ENCODE results near the gene LMAN2L. TPM values are rescaled to one million over a fixed set of nuclear protein-coding genes. Genes with fewer than 3 reads are reported as not detected.
A peak's percentile ranks its signal among the peaks of the same experiment; 100 is the strongest.

Gene LMAN2L
- total RNA-seq, 4 donors from 2014 or later = 11.9 to 18.3 (median 16.4) TPM

DNA sequence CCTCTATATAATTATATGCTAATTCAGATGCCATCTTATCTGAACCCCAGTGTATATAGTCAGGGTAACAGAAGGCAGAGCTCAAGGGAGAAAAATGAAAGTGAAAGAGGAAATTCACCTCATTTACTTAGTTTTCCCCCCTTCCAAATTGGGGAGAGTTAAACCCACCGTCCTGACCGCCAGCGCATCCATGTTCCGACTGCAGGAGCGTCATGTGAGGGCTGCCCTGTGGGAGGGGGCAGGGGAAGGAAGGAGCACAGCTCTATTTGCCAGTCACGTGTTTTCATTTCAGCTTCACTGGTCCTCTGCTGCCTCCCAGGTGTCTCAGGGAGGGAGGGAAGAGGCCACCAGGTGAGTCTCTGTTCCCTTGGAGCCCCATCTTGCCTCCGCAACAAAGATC, 34.1 kb upstream of the LMAN2L start:
- TF ChIP-seq POLR2AphosphoS5 (IDR thresholded peaks at IDR 0.05) (no peak), EP300 (IDR thresholded peaks at IDR 0.05) (no peak), POLR2A (IDR thresholded peaks at IDR 0.05) (no peak)
- TF ChIP-seq, protein P1, sequence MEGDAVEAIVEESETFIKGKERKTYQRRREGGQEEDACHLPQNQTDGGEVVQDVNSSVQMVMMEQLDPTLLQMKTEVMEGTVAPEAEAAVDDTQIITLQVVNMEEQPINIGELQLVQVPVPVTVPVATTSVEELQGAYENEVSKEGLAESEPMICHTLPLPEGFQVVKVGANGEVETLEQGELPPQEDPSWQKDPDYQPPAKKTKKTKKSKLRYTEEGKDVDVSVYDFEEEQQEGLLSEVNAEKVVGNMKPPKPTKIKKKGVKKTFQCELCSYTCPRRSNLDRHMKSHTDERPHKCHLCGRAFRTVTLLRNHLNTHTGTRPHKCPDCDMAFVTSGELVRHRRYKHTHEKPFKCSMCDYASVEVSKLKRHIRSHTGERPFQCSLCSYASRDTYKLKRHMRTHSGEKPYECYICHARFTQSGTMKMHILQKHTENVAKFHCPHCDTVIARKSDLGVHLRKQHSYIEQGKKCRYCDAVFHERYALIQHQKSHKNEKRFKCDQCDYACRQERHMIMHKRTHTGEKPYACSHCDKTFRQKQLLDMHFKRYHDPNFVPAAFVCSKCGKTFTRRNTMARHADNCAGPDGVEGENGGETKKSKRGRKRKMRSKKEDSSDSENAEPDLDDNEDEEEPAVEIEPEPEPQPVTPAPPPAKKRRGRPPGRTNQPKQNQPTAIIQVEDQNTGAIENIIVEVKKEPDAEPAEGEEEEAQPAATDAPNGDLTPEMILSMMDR (IDR thresholded peaks at IDR 0.05) = no peak
- Histone ChIP-seq H3K4me3 (peak overlapping the region; percentile 38), H3K27me3 (no peaks in the 10 kb centered on the region), H3K27ac (no peak overlapping the region), H3K9me3 (no peaks in the 10 kb centered on the region), H3K4me1 (peaks cover 52% of the 10 kb centered on the region), H3K36me3 (no peaks in the 10 kb centered on the region)
- DNase-seq (ENCODE audit: low spot score in 2 of 2) = no peak
- 62% methylated on average over 7 of the region's 7 CpGs for WGBS

- H3K36me3 ChIP-seq = no peaks in the 10 kb centered on the region
- WGBS = 63% methylated on average over 12 of the region's 12 CpGs
- no peak overlapping the region for H3K27ac ChIP-seq
- TF ChIP-seq POLR2AphosphoS5 (IDR thresholded peaks at IDR 0.05) = no peak
- no peak for TF ChIP-seq EP300 (IDR thresholded peaks at IDR 0.05)
- no peak for TF ChIP-seq POLR2A (IDR thresholded peaks at IDR 0.05)
- TF ChIP-seq, protein P1 (IDR thresholded peaks at IDR 0.05) = no peak
- no peaks in the 10 kb centered on the region for H3K27me3 ChIP-seq
- peak overlapping the region; percentile 38 for H3K4me3 ChIP-seq
- peaks cover 59% of the 10 kb centered on the region for H3K4me1 ChIP-seq
- no peak for DNase-seq (ENCODE audit: low spot score in 2 of 2)
- no peaks in the 10 kb centered on the region for H3K9me3 ChIP-seq
These were observed 33.2 kb upstream of the LMAN2L start for GRCh38 chr2:96772903-96773671.

DNA sequence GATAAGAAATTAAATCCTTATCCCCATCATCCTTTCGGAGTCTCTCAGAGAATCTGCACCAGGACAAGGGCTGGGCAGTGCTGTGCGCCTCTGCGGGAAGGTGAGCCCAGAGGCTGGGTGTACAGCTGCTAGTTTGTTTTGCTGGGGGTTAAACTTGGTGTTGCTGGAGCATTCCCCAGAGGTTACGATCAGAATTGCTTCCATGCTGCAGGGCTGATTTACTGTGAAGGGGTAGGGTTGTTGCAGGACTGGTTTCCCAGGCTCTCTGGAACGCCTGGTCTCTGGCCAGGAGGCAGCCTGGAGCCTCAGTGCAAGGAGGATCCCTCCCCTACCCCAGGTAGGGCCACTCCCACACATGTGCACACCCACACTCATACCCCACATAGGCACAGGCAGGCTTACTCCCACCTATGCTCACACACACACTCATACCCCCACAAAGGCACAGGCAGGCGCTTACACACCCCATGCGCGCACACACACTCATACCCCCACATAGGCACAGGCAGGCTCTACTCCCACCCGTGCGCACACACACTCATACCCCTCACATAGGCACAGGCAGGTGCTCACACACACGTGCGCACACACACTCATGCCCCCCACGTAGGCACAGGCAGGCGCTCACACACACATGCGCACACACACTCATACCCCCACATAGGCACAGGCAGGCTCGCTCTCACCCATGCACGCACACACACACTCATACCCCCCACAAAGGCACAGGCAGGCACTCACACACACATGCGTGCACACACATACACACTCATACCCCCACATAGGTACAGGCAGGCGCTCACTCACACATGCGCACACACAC, 32.1 kb upstream of the LMAN2L start:
- no peaks in the 10 kb centered on the region for H3K9me3 ChIP-seq
- WGBS = 73% methylated on average over 19 of the region's 20 CpGs
- H3K27ac ChIP-seq = no peak overlapping the region
- TF ChIP-seq, protein P1 (IDR thresholded peaks at IDR 0.05) = peak; percentile 9 to 14
- TF ChIP-seq EP300 (IDR thresholded peaks at IDR 0.05) (no peak), POLR2A (IDR thresholded peaks at IDR 0.05) (no peak), POLR2AphosphoS5 (IDR thresholded peaks at IDR 0.05) (peak in 1 of 3 donors; percentile 62)
- H3K36me3 ChIP-seq = no peaks in the 10 kb centered on the region
- no peaks in the 10 kb centered on the region for H3K27me3 ChIP-seq
- H3K4me3 ChIP-seq = no peak overlapping the region
- H3K4me1 ChIP-seq = peaks cover 65% of the 10 kb centered on the region
- DNase-seq (ENCODE audit: low spot score in 2 of 2) = no peak

DNA sequence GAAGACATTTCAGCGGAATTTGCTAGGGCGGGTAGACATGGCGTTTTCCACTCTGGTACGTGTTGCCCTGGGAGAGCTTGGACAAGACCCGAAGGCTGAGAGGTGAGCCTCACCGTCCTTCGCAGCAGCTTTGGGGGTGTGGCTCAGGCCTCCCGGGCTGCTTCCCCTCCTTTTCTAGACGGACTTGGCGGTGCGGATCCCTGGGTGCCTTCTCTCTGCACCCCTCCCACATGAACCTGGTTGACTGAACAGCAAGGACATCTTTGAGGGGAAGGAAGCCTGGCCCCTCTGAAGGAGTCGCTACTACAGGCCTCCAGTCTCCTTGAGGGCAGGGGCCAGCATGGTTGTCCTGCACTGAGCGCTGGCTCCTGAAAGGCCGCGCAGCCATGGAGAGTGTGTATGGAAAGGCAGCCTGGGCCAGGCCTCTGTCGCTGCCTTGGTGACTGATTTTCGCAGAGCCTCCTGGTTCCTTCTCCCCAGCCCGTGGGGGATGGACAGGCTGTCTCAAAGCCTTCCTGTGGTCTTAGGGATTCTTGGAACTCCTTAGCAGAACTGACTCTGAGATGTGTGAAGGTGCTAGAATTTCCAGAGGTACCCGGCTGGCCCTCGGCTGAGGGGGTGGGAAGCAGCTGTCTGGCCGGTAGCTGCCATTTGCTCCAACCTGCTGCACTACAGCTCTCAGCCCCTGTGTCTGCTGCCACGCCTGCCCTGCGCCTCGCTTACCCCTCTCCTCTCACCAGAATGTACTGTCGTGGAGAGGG, 30.8 kb upstream of the LMAN2L start:
- H3K27me3 ChIP-seq = no peaks in the 10 kb centered on the region
- peak overlapping the region; percentile 33 for H3K27ac ChIP-seq
- no peaks in the 10 kb centered on the region for H3K9me3 ChIP-seq
- H3K36me3 ChIP-seq = no peaks in the 10 kb centered on the region
- no peak overlapping the region for H3K4me3 ChIP-seq
- no peak for DNase-seq (ENCODE audit: low spot score in 2 of 2)
- WGBS = 59% methylated on average over 20 of the region's 25 CpGs
- no peak for TF ChIP-seq EP300 (IDR thresholded peaks at IDR 0.05)
- TF ChIP-seq, protein P1 (IDR thresholded peaks at IDR 0.05) = no peak
- no peak for TF ChIP-seq POLR2A (IDR thresholded peaks at IDR 0.05)
- peaks cover 71% of the 10 kb centered on the region for H3K4me1 ChIP-seq

Measured in suprapubic skin (tissue), 4 donors.